HG03378 (cell line): ENCODE data around the gene KLF7.

ENCODE experiments used
- ATAC-seq: cut with Tn5 transposase; IDR thresholded peaks from one replicate; pipeline ENCODE4 v1.9.1; 2021; ENCODE audit warnings: mild to moderate bottlenecking, moderate library complexity; ENCODE audit not compliant: unreplicated experiment

Gene KLF7

GRCh38 chr2:207035875-207036274 is 129.9 kb downstream of the KLF7 start:
- no peak for ATAC-seq

- ATAC-seq = no peak
Observed at GRCh38 chr2:207032490-207032889, 133.3 kb downstream of the KLF7 start.
